ENCODE data around the gene LRRN4CL. TPM values are rescaled to one million over a fixed set of nuclear protein-coding genes. Genes with fewer than 3 reads are reported as not detected.

The LRRN4CL gene
- total and polyA plus RNA-seq, 2 of the 4 experiments (the other 2 are of a cell fraction): 0.36 to 0.84 TPM

DNA sequence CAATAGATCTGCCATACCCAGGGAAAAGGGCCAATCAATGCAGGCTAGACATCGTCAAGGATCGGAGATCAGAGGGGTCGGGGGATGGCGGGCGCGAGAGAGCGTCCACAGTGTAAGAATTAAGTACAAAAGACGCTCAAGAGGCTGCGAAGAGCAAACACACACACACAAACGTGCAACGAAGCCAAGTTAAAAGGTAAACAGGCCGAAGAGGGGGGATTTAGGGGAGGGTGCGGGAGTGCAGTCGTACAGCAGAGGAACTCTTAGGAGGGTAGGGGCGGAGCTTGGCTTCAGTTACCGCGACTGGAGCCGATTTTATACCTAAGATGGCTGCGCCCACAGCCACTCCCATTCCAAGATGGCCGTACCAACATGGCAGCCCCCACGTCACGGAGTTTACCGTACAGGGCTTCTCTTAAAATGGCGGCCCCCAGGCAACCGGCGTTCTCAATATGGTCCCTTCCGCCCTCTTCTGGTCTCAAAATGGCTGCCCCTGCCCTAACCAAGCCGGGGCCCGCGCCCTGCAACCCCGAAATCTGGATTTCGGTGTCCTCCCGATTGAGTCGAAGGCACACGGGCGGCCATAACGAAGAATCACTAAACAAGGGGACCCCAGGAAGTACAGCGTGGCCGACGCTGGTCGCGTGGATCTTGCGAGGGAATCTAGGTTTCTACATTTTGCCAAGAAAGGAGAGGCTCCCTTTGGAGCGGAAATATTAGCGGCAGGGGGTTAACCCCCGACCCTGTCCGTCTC lies 20.1 kb upstream of the LRRN4CL start:
- H3K4me1 ChIP-seq (ENCODE audit: control insufficient read depth, insufficient read depth, low read length): peaks cover 20% of the 10 kb centered on the region
- DNase-seq: peak; percentile 97
- 1% methylated on average over 20 of the region's 47 CpGs; no CpG with 5 or more reads in 1 of the 2 experiments for WGBS, 2 experiments (ENCODE audit: extremely low coverage in 2 of 2, insufficient read length in 1 of 2)
- H3K79me1 ChIP-seq (ENCODE audit: low read depth in 1 of 2, low read length in 2 of 2): peaks cover 20 to 67% of the 10 kb centered on the region in 2 experiments
- peak; percentile 78 for ATAC-seq (ENCODE audit: low read depth)
- no peak for TF ChIP-seq FOS (IDR thresholded peaks at IDR 0.05; ENCODE audit: low read depth, low read length)
- peak; percentile 63 for TF ChIP-seq POLR2A (IDR thresholded peaks at IDR 0.05; ENCODE audit: low read depth, low read length)
- 0 out of 2 replicates have a peak, but pooled peaks have one; percentile 9 for TF ChIP-seq NFE2L2 (IDR thresholded peaks at IDR 0.05; ENCODE audit: low read depth, low read length)
- TF ChIP-seq, protein P1, sequence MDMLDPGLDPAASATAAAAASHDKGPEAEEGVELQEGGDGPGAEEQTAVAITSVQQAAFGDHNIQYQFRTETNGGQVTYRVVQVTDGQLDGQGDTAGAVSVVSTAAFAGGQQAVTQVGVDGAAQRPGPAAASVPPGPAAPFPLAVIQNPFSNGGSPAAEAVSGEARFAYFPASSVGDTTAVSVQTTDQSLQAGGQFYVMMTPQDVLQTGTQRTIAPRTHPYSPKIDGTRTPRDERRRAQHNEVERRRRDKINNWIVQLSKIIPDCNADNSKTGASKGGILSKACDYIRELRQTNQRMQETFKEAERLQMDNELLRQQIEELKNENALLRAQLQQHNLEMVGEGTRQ (IDR thresholded peaks at IDR 0.05; ENCODE audit: low read depth, low read length): no peak
- peak overlapping the region; percentile 93 for H3K27ac ChIP-seq (ENCODE audit: insufficient read depth, low read length)
- peak overlapping the region; percentile 86 for H3K4me2 ChIP-seq (ENCODE audit: low read depth, low read length)
- peak overlapping the region; percentile 89 for H3K23ac ChIP-seq (ENCODE audit: low read depth, low read length)
- H4K8ac ChIP-seq (ENCODE audit: low read depth in 2 of 2, low read length in 2 of 2): peak overlapping the region; percentile 93 to 98
- peak overlapping the region; percentile 92 for H4K5ac ChIP-seq (ENCODE audit: low read depth, low read length)
- H2BK20ac ChIP-seq (ENCODE audit: low read depth, low read length): no peak overlapping the region
- H3K9me3 ChIP-seq (ENCODE audit: control insufficient read depth, insufficient read depth, low read length): no peaks in the 10 kb centered on the region
- peak overlapping the region; percentile 45; the same call in 1 of the 2 replicates for H2BK120ac ChIP-seq (ENCODE audit: low read depth, low read length)
- peak overlapping the region; percentile 83 for H3K56ac ChIP-seq (ENCODE audit: extremely low read depth, insufficient read depth, low read length)
- no TSS peak for BruUV-seq (replicated peaks)
- POLR2A ChIA-PET (ENCODE audit: unreplicated experiment): interaction anchor here (0.5 to 2.1 kb wide), 3 partner anchors 18 to 1475 kb away, joined by 3 to 7 read pairs (median 6); partner anchors contain the start of genes EEF1G, HNRNPUL2 and TTC9C
- in situ Hi-C loops (cut with MboI; ENCODE audit: low sequenced_read_pairs): no loop called here
- H3K18ac ChIP-seq (ENCODE audit: low read depth, low read length): peak overlapping the region; percentile 64
- peak overlapping the region; percentile 54 for H3K4me3 ChIP-seq (ENCODE audit: insufficient read depth, low read depth, low read length)
- intact Hi-C loops (cut with micrococcal nuclease): no loop called here
- no peaks in the 10 kb centered on the region for H3K27me3 ChIP-seq (ENCODE audit: control insufficient read depth, insufficient read depth, low read length)
- H3K9me1 ChIP-seq (ENCODE audit: insufficient read depth, low read length): peaks cover 17% of the 10 kb centered on the region
- peaks cover 27% of the 10 kb centered on the region for H3K36me3 ChIP-seq (ENCODE audit: control insufficient read depth, insufficient read depth, low read length)
- CTCF ChIA-PET: no interaction called here
- peak overlapping the region; percentile 94 for H3K14ac ChIP-seq (replicated peaks; ENCODE audit: low read depth, low read length)
- dilution Hi-C loops (cut with HindIII; ENCODE audit: low sequenced_read_pairs, unreplicated experiment): no loop called here
- no peak overlapping the region for H2BK15ac ChIP-seq (ENCODE audit: low read depth, low read length)
- no peaks in the 10 kb centered on the region for H4K20me1 ChIP-seq (ENCODE audit: insufficient read depth, low read length)
- peak overlapping the region; percentile 84 for H3K9ac ChIP-seq (ENCODE audit: low read depth, low read length)
- peak overlapping the region; percentile 87 for H4K91ac ChIP-seq (ENCODE audit: insufficient read depth, low read depth, low read length)
- peak overlapping the region; percentile 97 for H2AK9ac ChIP-seq (replicated peaks; ENCODE audit: low read depth, low read length, poor library complexity)
- peak overlapping the region; percentile 90 for H2AFZ ChIP-seq (replicated peaks; ENCODE audit: low read length, poor library complexity)
- H3K4ac ChIP-seq (ENCODE audit: low read depth, low read length): peak overlapping the region; percentile 93
- peak overlapping the region; percentile 82 for H2BK5ac ChIP-seq (ENCODE audit: low read depth, low read length, poor library complexity, severe bottlenecking)
- H2AK5ac ChIP-seq (ENCODE audit: low read depth, low read length): peak overlapping the region; percentile 91
